Measurements from ENCODE around the gene PDGFRA. TPM values are rescaled to one million over a fixed set of nuclear protein-coding genes. Genes with fewer than 3 reads are reported as not detected.

The PDGFRA gene
- total RNA-seq, 1 donor from 2014 or later = 91.5 TPM

DNA sequence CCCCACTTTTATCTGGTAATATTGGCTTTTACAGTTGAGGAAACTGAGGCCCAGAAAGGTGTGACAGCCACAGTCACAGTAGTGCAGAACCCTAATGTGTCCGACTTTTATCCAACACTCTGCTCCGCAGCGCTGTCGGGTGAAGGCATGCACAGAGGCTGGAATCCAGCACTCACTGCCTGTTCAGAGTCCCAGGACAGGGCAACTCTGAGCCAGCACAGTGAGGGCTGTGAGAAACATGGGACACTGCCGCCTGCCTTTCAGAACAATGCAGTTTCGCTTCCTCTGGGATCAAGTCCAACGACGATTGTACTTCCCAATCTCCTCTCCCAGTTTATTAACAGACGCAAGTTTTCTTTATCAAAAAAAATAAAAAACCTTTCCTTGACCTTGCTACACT is 41.9 kb upstream of the PDGFRA start:
- ATAC-seq = peak; percentile 66
- TF ChIP-seq CTCF (IDR thresholded peaks at IDR 0.05) = peak; percentile 9
- intact Hi-C loops (cut with DNase I) = no loop called here

DNA sequence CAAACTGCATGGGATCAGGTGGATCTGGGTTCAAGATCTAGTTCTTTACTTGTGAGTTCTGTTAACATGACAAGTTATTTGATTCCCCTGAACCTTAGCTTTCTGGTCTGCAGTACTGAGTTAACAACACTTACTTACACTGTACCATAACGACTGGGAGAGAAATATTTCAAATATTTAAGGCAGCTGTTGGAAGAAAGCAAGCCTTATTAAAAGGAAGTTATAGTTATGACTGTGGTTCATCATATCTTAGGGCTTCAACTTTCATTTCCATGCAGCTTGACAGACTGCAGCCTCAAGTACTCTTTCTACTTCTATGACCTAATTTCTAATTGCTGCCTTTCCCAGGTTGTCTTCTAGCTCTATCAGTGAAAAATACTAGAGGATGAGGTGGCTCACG is 40.0 kb upstream of the PDGFRA start:
- intact Hi-C loops (cut with DNase I) = no loop called here
- TF ChIP-seq CTCF (IDR thresholded peaks at IDR 0.05) = no peak
- DNase-seq = no peak
- Histone ChIP-seq H3K36me3 (no peaks in the 10 kb centered on the region), H3K27ac (no peak overlapping the region), H3K27me3 (no peaks in the 10 kb centered on the region), H3K4me1 (no peaks in the 10 kb centered on the region), H3K9me3 (no peaks in the 10 kb centered on the region), H3K4me3 (no peak overlapping the region)
- ATAC-seq = no peak

More for the DNA sequence above, 41.9 kb upstream of the PDGFRA start:
- no peaks in the 10 kb centered on the region for H3K36me3 ChIP-seq
- H3K4me3 ChIP-seq = no peak overlapping the region
- H3K9me3 ChIP-seq = no peaks in the 10 kb centered on the region
- H3K27me3 ChIP-seq = no peaks in the 10 kb centered on the region
- H3K4me1 ChIP-seq = no peaks in the 10 kb centered on the region
- DNase-seq = no peak
- no peak overlapping the region for H3K27ac ChIP-seq

DNA sequence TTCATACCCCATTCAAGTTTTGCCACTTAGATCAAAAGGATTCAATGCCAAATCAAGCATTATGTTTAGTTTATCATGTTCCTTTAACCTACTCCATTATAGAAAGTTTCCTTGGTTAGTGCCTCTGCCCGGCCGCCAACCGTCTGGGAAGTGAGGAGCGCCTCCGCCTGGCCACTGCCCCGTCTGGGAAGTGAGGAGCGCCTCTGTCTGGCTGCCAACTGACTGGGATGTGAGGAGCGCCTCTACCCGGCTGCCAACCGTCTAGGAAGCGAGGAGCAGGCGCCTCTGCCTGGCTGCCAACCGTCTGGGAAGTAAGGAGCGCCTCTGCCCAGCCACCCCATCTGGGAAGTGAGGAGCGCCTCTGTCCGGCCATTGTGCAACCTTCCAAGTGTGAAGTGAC is 36.3 kb upstream of the PDGFRA start:
- Histone ChIP-seq H3K36me3 (no peaks in the 10 kb centered on the region), H3K27me3 (no peaks in the 10 kb centered on the region), H3K4me1 (no peaks in the 10 kb centered on the region), H3K4me3 (no peak overlapping the region), H3K9me3 (no peaks in the 10 kb centered on the region), H3K27ac (no peak overlapping the region)
- TF ChIP-seq CTCF (IDR thresholded peaks at IDR 0.05) = no peak
- DNase-seq = no peak
- ATAC-seq = no peak
- intact Hi-C loops (cut with DNase I) = no loop called here

DNA sequence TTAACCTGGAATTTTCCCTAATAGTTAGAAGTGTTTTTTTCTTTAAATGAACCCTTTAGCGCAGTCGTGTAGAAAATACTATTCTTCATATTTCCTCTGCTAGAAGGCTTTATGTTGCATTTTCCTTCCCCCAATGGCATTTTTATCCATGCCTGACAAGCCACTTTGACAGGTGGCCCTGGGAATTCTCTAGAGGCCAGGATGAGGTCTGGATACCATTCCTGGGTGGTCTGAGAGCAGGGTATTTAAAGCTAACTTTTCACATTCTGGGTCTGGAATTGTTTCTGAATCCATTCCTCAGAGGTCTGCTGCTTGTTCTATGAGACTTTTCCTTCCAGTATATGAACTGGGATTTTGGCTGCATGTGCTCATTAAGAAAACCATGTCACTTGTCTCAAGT is 31.2 kb upstream of the PDGFRA start:
- H3K4me1 ChIP-seq = no peaks in the 10 kb centered on the region
- ATAC-seq = no peak
- no peaks in the 10 kb centered on the region for H3K36me3 ChIP-seq
- no peak overlapping the region for H3K4me3 ChIP-seq
- intact Hi-C loops (cut with DNase I) = no loop called here
- H3K9me3 ChIP-seq = no peaks in the 10 kb centered on the region
- TF ChIP-seq CTCF (IDR thresholded peaks at IDR 0.05) = no peak
- H3K27ac ChIP-seq = no peak overlapping the region
- DNase-seq = no peak
- H3K27me3 ChIP-seq = no peaks in the 10 kb centered on the region

GRCh38 chr4:54199919-54200318 is 29.2 kb upstream of the PDGFRA start:
- H3K4me3 ChIP-seq = no peak overlapping the region
- no peak for ATAC-seq
- H3K9me3 ChIP-seq = no peaks in the 10 kb centered on the region
- H3K27ac ChIP-seq = no peak overlapping the region
- no peaks in the 10 kb centered on the region for H3K27me3 ChIP-seq
- no peak for DNase-seq
- TF ChIP-seq CTCF (IDR thresholded peaks at IDR 0.05) = no peak
- intact Hi-C loops (cut with DNase I) = no loop called here
- H3K4me1 ChIP-seq = no peaks in the 10 kb centered on the region
- H3K36me3 ChIP-seq = no peaks in the 10 kb centered on the region

DNA sequence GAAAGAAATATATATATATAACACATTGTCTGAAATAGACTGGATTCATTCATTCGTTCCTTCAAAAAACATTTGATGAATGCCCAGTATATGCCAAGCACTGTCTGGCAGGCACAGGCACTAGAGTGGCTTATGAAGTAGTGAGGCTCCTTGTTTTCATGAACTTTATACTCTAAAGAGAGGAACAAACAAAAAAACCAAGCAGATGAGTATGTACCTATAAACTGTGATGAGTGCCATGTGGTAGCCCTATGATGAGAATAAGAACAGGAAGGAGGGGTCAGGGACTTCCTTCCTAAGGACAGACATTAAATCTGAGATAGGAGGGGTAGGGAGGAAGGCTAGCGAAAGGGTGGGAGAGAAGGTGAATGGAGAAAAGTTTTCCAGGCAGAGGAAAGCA is 19.5 kb upstream of the PDGFRA start:
- DNase-seq (no peak), ATAC-seq (no peak)
- Histone ChIP-seq H3K4me3 (no peak overlapping the region), H3K27me3 (peaks cover 6% of the 10 kb centered on the region), H3K27ac (no peak overlapping the region), H3K36me3 (no peaks in the 10 kb centered on the region), H3K4me1 (no peaks in the 10 kb centered on the region), H3K9me3 (no peaks in the 10 kb centered on the region)
- intact Hi-C loops (cut with DNase I) = no loop called here
- no peak for TF ChIP-seq CTCF (IDR thresholded peaks at IDR 0.05)
